T-cell (primary cell): Measurements from ENCODE around the gene TEKTIP1. TPM values are rescaled to one million over a fixed set of nuclear protein-coding genes. Genes with fewer than 3 reads are reported as not detected.

ENCODE experiments used
- total RNA-seq, 35 experiments: library from RNA in 6 of 35; stranded (reverse) in 6 of 35; fragments of 120-200 nt in 1 of 35; gene quantifications; one replicate each; pipeline versions ENCODE4 v1.2.1 to v1.2.4 and lab custom pipeline; 2013 to 2026

Gene TEKTIP1
- total RNA-seq, 5 donors from 2014 or later (not counting 1 experiment from before 2014, with no cell fraction given) = 7.7 to 12.4 (median 10.3) TPM

Other genes starting within 250 kb of the TEKTIP1 start
- gene NFIC, start 172.6 kb upstream of the TEKTIP1 start, total RNA-seq = 10 to 100 TPM; 27.1 to 41.7 (median 37.2) TPM
- gene SMIM24, start 58.6 kb upstream of the TEKTIP1 start, total RNA-seq = 1 to 10 TPM in 1 of 5 donors, under 1 TPM in 3, not detected in 1; 0.33 to 1.3 (median 0.78) TPM
- not detected for gene SMIM44, start 55.7 kb upstream of the TEKTIP1 start, total RNA-seq
- gene DOHH, start 38.5 kb upstream of the TEKTIP1 start, total RNA-seq = 10 to 100 TPM in 3 of 5 donors, 1 to 10 TPM in 2; 5.0 to 12.3 (median 11.1) TPM
- gene FZR1, start 32.9 kb upstream of the TEKTIP1 start, total RNA-seq = 10 to 100 TPM; 74.0 to 85.6 (median 77.8) TPM
- 100 to 1,000 TPM in 3 of 5 donors, 10 to 100 TPM in 2; 81.2 to 147 (median 141) TPM for gene MFSD12, start 18.4 kb downstream of the TEKTIP1 start, total RNA-seq
- gene HMG20B, start 33.8 kb downstream of the TEKTIP1 start, total RNA-seq = 10 to 100 TPM; 38.0 to 81.6 (median 74.7) TPM
- gene GIPC3, start 46.3 kb downstream of the TEKTIP1 start, total RNA-seq = 1 to 10 TPM; 1.5 to 4.3 (median 2.7) TPM
- gene TBXA2R, start 67.7 kb downstream of the TEKTIP1 start, total RNA-seq = 10 to 100 TPM in 1 of 5 donors, 1 to 10 TPM in 4; 2.4 to 11.2 (median 7.1) TPM
- 10 to 100 TPM; 25.9 to 59.0 (median 55.8) TPM for gene CACTIN, start 87.6 kb downstream of the TEKTIP1 start, total RNA-seq
- 10 to 100 TPM; 25.6 to 35.0 (median 32.1) TPM for gene PIP5K1C, start 161.3 kb downstream of the TEKTIP1 start, total RNA-seq
- 10 to 100 TPM; 12.6 to 28.9 (median 19.4) TPM for gene TJP3, start 169.2 kb downstream of the TEKTIP1 start, total RNA-seq
- gene APBA3, start 222.5 kb downstream of the TEKTIP1 start, total RNA-seq = 10 to 100 TPM; 57.3 to 99.0 (median 78.2) TPM
- gene MRPL54, start 223.5 kb downstream of the TEKTIP1 start, total RNA-seq = 10 to 100 TPM; 46.9 to 77.8 (median 52.2) TPM
- not detected for gene RAX2, start 233.1 kb downstream of the TEKTIP1 start, total RNA-seq
- gene MATK, start 247.2 kb downstream of the TEKTIP1 start, total RNA-seq = 10 to 100 TPM in 4 of 5 donors, 1 to 10 TPM in 1; 9.2 to 41.4 (median 20.6) TPM